D341Med (cell line): Measurements from ENCODE around the gene FOLR3.
"Not testable (repeated sequence)": the region's sequence is repeated elsewhere in the genome, so short reads cannot be mapped to it uniquely, and the experiment has no call there.

ENCODE experiments used
- DNase-seq: peaks from one replicate; pipeline ENCODE4 v3.0.0; 2012; ENCODE audit warnings: low spot score

FOLR3 gene

DNA sequence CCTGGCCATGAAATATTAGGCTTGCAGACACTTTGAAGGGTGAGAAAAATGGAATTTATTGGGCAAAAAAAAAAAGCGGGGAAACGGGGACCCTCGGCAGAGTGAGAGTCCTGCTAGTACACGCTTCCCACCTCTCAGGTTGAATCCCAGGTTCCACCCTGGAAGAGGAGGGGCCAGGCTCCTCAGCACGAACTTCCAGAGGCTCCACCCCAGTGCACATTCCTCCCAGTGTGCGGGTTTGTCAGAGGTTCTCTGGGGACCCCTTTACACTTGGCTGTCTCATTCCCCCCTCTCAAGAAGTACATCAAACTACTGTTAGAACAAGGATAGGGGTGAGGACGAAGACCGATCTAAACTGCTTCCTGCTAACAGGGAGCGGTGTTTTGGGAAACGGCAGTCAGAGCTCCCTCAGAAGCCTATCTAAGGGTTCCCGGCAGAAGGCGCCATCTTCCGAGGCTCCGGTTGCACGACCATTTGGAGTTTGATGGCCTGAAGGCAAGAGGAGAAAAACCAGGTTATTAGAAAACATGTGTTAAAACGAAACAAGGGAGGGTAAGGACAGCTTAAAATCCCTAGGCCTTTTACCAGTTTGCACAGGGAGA is 27.5 kb downstream of the FOLR3 start:
- DNase-seq = no peak

DNA sequence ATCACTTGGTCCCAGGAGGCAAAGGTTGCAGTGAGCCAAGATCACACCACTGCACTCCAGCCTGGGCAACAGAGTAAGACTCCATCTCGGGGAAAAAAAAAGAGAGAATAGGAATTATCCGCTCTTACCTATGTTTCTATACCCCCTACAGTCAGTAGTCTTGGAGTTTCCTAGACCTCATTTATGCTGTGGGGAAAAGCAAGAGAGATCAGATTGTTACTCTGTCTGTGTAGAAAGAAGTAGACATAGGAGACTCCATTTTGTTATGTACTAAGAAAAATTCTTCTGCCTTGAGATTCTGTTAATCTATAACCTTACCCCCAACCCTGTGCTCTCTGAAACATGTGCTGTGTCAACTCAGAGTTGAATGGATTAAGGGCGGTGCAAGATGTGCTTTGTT is 28.7 kb downstream of the FOLR3 start:
- DNase-seq = not testable (repeated sequence)

DNA sequence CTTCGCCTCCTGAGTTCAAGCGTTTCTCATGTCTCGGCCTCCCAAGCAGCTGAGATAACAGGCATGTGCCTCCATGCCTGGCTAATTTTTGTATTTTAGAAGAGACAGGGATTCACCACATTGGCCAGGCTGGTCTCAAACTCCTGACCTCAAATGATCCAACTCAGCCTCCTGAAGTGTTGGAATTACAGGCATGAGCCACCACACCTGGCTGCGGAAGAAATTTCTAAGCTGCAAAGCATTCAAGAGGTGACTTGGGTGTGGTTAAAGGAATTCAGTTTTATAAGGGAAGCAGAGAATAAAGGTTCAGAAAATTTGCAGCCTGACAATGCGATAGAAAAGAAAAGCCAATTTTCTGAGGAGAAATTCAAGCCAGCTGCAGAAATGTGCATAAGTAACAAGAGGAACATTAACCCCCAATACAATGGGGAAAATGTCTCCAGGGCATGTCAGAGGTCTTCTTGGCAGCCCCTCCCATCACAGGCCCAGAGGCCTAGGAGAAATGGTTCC is 33.6 kb downstream of the FOLR3 start:
- DNase-seq = not testable (repeated sequence)

DNA sequence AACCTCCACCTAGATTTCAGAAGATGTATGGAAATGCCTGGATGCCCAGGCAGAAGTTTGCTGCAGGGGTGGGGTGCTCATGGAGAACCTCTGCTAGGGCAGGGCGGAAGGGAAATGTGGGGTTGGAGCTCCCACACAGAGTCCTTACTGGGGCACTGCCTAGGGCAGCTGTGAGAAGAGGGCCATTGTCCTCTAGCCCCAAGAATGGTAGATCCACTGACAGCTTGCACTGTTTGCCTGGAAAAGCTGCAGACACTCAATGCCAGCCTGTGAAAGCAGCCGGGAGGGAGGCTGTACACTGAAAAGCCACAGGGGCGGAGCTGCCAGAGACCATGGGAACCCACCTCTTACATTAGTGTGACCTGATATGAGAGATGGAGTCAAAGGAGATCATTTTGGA is 34.2 kb downstream of the FOLR3 start:
- not testable (repeated sequence) for DNase-seq

DNA sequence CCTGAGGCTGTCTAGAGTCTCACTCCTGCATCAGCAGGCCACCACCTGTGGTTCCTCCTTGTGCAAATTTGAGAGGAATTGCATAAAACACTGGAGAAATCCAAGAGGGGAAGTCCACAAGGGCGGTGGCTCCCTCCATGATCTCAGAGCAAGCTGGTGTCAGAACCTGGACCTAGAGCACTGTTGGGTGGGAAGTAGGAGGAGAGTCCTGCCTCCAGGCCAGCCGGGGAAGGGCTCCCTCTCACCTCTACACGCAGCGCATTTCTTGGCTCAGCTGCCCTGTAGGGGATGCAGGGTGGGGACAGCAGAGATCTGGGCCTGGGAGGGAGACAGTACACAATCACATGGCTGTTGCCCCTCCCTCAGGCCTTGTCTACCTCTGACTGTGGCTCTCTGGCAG is 36.5 kb downstream of the FOLR3 start:
- DNase-seq = not testable (repeated sequence)

DNA sequence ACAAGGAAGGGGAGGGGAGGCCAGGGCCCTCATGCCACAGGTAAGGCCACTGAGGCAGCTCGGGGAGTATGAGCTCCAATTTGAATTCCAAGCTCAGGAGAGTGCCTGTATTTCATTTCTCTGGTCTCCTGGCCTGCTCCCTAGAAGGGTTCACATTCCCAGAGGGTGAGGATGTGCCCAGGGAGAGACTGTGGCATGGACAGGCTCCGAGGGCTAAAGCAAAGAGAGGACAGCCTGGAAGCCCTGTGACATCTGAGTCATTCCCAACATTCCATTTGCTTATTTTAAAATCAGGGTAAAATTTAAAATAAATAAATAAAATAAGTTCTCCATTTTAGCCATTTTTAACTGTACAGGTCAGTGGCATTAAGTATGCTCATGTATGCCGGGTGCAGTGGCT is 37.8 kb downstream of the FOLR3 start:
- DNase-seq = no peak

DNA sequence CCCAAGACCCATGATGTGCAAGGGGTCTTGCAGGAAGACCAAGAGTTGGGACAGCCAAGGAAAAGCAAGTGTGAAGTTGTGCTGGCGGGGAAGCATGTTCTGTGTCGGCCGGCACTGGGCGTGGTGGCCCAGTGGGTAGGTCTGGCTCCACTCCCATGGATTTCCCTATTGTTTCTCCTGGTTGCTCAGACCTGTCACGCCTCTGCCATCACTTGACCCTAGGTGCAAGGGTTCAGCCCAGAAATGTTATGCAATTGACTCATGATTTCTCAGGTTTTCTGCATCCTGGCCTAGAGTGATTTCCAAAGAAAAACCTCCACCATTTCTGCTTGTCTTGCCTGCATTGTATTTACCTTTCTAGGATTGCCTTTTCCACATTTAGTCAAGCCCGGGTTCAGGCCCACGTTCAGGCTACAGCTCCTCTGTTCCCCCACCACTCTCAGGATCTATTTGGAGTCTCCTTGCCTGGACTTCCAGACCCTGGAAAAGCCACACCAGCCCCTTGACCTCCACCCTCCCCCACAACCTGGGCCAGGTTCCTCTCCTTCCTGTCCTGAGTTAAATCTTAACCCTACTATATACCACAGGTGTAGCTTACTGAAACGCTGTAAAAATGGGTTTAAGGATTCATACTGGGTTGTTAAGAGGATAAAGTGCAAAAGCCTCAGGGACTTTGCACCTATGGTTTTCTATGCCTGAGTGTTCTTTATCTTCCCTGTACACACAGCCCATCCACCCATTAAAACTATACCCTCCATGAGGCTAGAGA is 39.0 kb downstream of the FOLR3 start:
- no peak for DNase-seq

DNA sequence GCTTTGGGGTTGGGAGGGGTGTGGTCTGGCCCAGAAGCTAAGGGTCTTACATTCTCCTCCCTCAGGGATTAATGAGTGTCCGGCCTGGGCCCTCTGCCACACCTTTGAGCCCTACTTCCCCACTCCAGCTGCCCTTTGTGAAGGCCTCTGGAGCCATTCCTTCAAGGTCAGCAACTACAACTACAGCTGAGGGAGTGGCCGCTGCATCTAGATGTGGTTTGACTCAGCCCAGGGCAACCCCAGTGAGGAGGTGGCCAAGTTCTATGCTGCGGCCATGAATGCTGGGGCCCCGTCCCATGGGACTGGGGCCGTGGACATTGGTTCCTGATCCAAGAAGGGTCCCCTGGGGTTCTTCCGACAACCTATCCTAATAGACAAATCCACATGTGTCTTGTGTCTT is 42.1 kb downstream of the FOLR3 start:
- no peak for DNase-seq

DNA sequence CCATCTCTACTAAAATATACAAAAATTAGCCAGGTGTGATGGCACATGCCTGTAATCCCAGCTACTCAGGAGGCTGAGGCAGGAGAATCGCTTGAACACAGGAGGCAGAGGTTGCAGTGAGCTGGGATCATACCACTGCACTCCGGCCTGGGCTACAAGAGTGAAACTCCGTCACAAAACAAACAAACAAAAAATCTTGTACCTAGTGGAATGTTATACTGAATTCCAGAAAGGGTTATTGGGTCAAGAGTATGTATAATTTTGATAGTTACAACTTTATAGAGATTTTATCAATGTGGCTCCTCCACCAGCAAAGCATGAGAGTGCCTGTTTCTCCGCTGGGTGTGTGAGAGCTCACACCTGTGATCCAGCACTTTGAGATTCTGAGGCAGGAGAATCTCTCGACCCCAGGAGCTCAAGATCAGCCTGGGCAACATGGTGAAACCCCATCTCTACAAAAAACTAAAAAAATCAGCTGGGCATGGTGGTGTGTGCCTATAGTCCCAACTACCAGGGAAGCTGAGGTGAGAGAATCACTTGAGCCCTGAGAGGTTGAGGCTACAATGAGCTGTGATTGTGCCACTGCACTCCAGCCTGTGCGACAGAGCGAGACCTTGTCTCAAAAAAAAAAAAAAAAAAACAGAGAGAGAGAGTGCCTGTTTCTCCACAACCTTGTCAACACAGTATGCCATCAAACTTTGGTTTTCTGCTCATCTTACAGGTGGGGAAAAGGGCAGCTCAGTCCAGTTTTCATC is 43.7 kb downstream of the FOLR3 start:
- DNase-seq = no peak

DNA sequence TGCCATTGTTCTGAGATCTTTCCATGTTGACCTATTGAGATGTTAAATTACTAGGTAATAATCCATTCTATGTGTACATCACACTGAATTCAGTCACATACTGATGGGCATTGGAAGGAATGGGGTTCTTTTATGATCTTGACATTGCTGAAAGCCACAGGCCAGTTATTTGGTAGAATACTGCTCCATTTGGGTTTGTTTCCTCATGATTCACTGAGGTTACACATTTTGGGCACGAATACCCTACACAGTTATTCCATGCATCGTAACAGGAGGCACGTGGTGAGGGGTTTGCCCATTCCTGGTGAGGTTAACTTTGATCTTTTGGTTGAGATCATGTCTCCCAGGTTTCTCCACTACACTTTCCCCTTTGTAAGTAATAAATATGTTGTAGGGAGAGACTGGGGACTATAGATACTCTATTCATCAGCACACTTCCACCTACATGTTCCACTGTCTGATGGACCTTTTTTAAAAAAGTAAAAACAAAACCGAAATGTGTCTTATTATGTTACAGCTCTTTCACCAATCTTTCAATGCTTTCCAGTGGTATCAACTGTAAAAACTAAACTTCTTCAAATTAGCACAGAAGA is 44.4 kb downstream of the FOLR3 start:
- no peak for DNase-seq

DNA sequence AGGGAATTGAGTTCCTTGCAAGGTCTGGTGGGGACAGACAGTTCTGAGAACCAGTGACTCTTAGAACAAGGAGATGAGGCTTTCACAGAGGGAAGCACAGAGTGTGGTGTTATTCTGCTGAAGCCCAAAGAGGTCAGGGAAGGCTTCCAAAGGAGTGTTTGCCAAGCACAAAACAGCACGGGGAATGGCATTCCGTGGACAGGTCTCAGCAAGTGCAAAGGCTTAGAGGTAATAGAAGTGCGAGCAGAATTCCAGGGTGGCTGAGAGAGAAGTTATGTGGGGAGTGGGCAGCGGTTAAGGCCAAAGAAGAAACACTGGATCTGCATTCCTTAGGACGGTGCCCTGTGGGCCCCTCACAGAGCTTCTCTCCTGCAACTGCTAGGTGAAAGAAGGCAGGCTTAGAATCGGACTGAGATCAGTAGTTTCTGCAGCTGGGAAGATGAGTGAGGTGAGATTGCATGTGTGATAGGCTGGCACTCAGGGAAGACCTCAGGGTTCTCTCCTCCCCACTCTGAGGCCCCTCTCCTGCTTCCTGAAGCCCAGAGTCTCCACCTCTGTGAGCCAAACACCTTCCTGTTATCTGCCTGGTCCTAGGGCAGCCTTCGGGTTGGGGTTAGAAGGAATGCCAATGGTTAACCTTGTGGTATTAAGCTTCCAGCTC is 45.5 kb downstream of the FOLR3 start:
- not testable (repeated sequence) for DNase-seq

DNA sequence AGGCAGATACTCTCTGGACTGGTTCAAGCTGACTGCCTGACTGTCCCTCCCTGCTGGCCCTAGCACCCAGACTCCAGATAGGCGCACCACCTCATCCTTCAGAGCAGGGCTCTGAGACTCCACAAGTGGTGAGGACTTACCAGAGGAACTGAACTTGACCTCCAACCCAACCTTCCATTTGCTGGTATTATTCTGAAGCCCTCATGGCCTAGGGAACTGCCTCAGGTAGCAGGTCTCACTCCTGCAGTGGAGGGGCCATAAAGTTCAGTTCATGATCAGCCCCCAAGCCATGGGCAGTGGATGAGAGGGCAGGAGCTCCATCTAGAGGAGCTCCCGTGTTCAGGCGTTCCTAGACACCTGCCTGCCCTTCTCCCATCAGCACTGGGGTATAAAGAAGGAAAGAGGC is 46.0 kb downstream of the FOLR3 start:
- DNase-seq = not testable (repeated sequence)

DNA sequence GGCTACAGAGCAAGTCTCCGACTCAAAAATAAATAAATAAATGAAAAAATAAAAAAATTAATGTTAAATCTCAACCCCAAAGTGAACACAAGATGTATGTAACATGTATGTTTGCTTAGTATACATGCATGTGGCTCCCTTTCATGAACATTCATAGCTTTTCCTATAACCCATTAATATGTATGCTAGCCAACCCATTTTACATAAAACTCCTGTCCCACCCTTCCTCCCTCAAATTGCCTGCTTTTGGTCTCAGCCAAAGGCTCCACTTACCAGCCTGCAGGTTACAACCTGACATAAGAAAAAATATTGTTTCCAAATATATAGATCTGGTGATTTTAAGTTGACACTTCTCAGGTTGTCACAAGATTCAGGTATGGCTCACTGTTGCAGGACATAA is 52.7 kb downstream of the FOLR3 start:
- no peak for DNase-seq
